RWPE2 (cell line): ENCODE data around the gene DEK.
"Not testable (repeated sequence)": the region's sequence is repeated elsewhere in the genome, so short reads cannot be mapped to it uniquely, and the experiment has no call there.

Experiments
- ATAC-seq: fragments of 200-7000 bp; cut with Tn5 transposase; 3 replicates; pipeline ENCODE4 v1.9.1; 2021; ENCODE audit warnings: low read depth
- DNase-seq: peaks from one replicate; pipeline ENCODE4 v3.0.0-alpha.2; 2020; ENCODE audit warnings: low spot score
- H3K27ac ChIP-seq: fragments of 450-650 bp; 2 replicates; pipeline ENCODE4 v1.5.1; 2017; ENCODE audit warnings: mild to moderate bottlenecking; ENCODE audit not compliant: poor library complexity, severe bottlenecking
- H3K27me3 ChIP-seq: fragments of 250-450 bp; sonication (Bioruptor Pico); 2 replicates; pipeline ENCODE4 v1.5.1; 2021; ENCODE audit warnings: mild to moderate bottlenecking, moderate library complexity; ENCODE audit not compliant: insufficient read depth, poor library complexity, severe bottlenecking
- H3K36me3 ChIP-seq: fragments of 250-450 bp; sonication (Bioruptor Pico); 2 replicates; pipeline ENCODE4 v1.5.1; 2020; ENCODE audit warnings: low read depth, mild to moderate bottlenecking, moderate library complexity
- H3K4me1 ChIP-seq: fragments of 250-450 bp; sonication (Bioruptor Pico); 2 replicates; pipeline ENCODE4 v1.5.1; 2021; ENCODE audit warnings: mild to moderate bottlenecking, moderate library complexity; ENCODE audit not compliant: insufficient read depth, poor library complexity, severe bottlenecking
- H3K4me3 ChIP-seq: fragments of 250-450 bp; sonication (Bioruptor Pico); 2 replicates; pipeline ENCODE4 v1.5.1; 2021; ENCODE audit warnings: mild to moderate bottlenecking, moderate library complexity; ENCODE audit not compliant: severe bottlenecking
- H3K9me3 ChIP-seq: fragments of 250-450 bp; sonication (Bioruptor Pico); 2 replicates; pipeline ENCODE4 v1.5.1; 2021; ENCODE audit warnings: mild to moderate bottlenecking, moderate library complexity; ENCODE audit not compliant: severe bottlenecking
- TF ChIP-seq, protein P1 (sequence below): fragments of 450-650 bp; IDR thresholded peaks from one replicate; pipeline ENCODE4 v1.5.1; 2017; ENCODE audit warnings: mild to moderate bottlenecking, moderate library complexity; ENCODE audit not compliant: poor library complexity, severe bottlenecking

Gene DEK, protein sequence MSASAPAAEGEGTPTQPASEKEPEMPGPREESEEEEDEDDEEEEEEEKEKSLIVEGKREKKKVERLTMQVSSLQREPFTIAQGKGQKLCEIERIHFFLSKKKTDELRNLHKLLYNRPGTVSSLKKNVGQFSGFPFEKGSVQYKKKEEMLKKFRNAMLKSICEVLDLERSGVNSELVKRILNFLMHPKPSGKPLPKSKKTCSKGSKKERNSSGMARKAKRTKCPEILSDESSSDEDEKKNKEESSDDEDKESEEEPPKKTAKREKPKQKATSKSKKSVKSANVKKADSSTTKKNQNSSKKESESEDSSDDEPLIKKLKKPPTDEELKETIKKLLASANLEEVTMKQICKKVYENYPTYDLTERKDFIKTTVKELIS

DNA sequence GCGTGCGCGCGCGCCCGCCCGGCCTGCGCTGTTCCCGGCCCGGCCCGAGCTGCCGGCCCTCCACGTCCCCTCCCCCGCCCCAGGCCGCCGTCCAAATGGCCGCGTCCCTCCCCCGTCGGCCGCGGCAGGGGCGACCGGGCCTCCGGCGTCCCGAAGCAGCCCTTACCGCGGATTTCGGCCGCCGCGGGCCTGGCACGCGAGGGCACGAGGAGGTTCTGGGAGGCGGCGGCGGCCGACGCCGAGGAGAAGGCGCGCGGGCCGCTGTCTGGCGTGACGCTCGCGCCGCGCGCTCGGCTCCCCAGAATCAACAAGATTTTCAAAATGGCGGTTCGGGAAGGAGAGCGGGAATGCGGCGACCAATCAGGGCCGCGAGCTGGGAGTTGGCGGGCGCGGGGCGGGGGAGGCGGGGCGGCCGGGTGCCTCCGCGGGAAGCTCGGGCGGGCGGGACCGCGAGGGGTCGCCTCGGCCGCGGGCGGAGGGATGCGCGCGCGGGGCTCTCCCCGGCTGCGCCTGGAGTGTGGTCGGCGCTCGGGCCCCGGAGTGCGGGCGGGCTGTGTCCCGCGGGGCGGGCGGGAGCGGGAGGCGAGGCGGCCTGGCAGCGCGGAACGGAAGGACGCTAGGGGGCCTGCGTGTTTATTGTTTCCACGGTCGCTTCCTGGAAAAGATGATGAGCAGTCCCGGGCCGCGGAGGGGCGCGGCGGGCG, at the start of gene DEK:
DEK (minus strand) TSS at position 312 of the 704 bp plus-strand sequence. CDS start 543 bp downstream, outside the sequence.
- peaks cover 42% of the 10 kb centered on the region for H3K36me3 ChIP-seq
- TF ChIP-seq, protein P1, sequence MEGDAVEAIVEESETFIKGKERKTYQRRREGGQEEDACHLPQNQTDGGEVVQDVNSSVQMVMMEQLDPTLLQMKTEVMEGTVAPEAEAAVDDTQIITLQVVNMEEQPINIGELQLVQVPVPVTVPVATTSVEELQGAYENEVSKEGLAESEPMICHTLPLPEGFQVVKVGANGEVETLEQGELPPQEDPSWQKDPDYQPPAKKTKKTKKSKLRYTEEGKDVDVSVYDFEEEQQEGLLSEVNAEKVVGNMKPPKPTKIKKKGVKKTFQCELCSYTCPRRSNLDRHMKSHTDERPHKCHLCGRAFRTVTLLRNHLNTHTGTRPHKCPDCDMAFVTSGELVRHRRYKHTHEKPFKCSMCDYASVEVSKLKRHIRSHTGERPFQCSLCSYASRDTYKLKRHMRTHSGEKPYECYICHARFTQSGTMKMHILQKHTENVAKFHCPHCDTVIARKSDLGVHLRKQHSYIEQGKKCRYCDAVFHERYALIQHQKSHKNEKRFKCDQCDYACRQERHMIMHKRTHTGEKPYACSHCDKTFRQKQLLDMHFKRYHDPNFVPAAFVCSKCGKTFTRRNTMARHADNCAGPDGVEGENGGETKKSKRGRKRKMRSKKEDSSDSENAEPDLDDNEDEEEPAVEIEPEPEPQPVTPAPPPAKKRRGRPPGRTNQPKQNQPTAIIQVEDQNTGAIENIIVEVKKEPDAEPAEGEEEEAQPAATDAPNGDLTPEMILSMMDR = peak; percentile 78
- H3K4me1 ChIP-seq = peaks cover 31% of the 10 kb centered on the region
- H3K9me3 ChIP-seq = no peaks in the 10 kb centered on the region
- peak within 1 kb of the TSS; percentile 99 for H3K4me3 ChIP-seq
- no peaks in the 10 kb centered on the region for H3K27me3 ChIP-seq
- peak within 1 kb of the TSS; percentile 80 for H3K27ac ChIP-seq
- peak; percentile 62 for ATAC-seq
- peak; percentile 77 for DNase-seq

DNA sequence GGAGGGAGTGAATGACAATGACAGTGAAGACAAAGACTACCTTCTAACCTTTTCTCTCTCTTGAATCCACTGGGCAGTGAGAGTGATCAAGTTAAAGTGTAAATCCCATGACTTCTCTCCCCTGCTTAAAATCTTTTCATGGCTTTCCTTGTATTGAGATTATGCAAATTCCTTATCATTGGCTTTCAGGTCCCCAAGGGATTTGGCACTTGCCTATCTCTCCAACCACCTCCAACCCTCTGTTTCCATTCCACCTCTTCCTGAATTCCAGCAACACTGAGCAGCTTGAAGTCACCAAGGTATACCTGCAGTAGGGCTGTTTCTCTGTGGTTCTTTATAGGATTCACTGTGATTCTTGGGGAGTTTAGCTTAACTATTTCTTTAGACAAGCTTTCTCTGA, 48.0 kb upstream of the DEK start:
- no peak overlapping the region for H3K4me3 ChIP-seq
- H3K36me3 ChIP-seq = no peaks in the 10 kb centered on the region
- ATAC-seq (no peak), DNase-seq (no peak)
- H3K27ac ChIP-seq = no peak overlapping the region
- H3K4me1 ChIP-seq = peaks cover 8% of the 10 kb centered on the region
- H3K9me3 ChIP-seq = no peaks in the 10 kb centered on the region
- H3K27me3 ChIP-seq = no peaks in the 10 kb centered on the region
- TF ChIP-seq, protein P1 = no peak

DNA sequence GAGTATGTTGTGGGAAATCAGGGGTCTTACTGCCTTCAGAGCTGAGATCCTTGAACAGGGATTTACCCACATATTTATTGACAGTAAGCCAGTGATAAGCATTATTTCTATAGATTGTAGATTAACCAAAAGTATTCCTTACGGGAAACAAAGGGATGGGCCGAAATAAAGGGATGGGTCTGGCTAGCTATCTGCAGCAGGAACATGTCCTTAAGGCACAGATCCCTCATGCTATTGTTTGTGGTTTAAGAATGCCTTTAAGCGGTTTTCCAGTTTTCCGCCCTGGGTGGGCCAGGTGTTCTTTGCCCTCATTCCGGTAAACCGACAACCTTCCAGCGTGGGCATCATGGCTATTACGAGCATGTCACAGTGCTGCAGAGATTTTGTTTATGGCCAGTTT, 45.7 kb upstream of the DEK start:
- not testable (repeated sequence) for H3K36me3 ChIP-seq, H3K9me3 ChIP-seq, DNase-seq, ATAC-seq, H3K27me3 ChIP-seq, H3K4me3 ChIP-seq, H3K27ac ChIP-seq
- peaks cover 16% of the 10 kb centered on the region for H3K4me1 ChIP-seq

DNA sequence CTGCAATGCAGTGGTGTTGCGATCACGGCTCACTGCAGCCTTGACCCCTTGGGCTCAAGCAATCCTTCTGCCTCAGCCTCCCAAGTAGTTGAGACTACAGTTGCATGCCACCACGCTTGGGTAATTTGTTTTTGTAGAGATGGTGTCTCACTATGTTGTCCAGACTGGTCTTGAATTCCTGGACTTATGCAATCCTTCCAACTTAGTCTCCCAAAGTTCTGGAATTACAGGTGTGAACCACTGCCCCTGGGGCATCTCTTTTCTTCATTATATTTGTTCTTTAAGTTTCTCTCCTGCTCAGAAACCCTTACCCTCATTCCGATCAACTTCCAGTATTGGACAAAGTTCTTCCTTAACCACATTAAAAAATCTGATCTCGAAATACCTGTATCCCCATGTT, 44.7 kb upstream of the DEK start:
- no peaks in the 10 kb centered on the region for H3K36me3 ChIP-seq
- no peaks in the 10 kb centered on the region for H3K9me3 ChIP-seq
- H3K27me3 ChIP-seq = no peaks in the 10 kb centered on the region
- H3K4me3 ChIP-seq = no peak overlapping the region
- DNase-seq (no peak), ATAC-seq (no peak)
- TF ChIP-seq, protein P1 = no peak
- H3K4me1 ChIP-seq = peaks cover 16% of the 10 kb centered on the region
- H3K27ac ChIP-seq = no peak overlapping the region

DNA sequence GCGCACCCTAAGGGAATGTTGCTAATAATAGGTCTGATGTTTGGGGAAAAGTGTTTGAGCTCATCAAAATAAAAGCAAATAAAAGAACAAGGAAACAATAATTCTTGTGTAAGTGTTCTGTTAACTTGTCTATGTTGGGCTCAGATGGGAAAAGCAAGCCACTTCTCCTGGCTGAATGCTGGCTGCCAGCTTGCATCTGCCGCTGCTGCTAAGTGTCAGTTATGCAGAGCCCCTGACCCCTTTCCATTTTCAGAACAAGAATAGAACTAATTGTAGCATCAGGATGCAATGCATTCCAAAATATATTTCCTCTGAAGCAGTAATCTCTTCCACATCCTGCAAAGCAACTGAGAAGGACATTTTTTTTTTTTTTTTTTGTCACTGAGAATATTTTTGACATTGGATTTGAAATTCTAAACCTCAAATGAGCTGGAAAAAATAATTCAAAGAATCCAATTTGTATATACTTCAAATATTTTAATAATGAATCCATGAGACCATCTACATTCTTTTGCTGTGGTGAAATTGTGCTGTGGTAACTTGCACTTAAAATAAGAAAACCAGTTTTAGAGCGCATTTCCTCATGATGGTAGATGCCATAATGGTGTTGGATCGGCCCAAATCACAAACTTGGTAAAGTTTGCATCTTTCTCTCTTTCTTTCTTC, 43.9 kb upstream of the DEK start:
- Histone ChIP-seq H3K4me3 (no peak overlapping the region), H3K4me1 (peaks cover 16% of the 10 kb centered on the region), H3K9me3 (no peaks in the 10 kb centered on the region), H3K27me3 (no peaks in the 10 kb centered on the region), H3K36me3 (no peaks in the 10 kb centered on the region), H3K27ac (peak overlapping the region; percentile 38)
- TF ChIP-seq, protein P1 = no peak
- ATAC-seq (no peak), DNase-seq (no peak)
